GM12873 (cell line): ENCODE data around the gene ELAVL4.

ENCODE experiments used
- CTCF ChIP-seq: IDR thresholded peaks from 2 replicates; pipeline ENCODE4 v1.5.1; 2012; ENCODE audit warnings: low read depth, mild to moderate bottlenecking, moderate library complexity, low read length, control low read depth; ENCODE audit not compliant: insufficient read depth; ENCODE audit errors: missing control alignments

ELAVL4 gene

GRCh38 chr1:50197216-50197615 is 88.5 kb downstream of the ELAVL4 start:
- no peak for TF ChIP-seq CTCF

- no peak for TF ChIP-seq CTCF
These were observed 99.6 kb downstream of the ELAVL4 start for GRCh38 chr1:50208315-50208714.

- TF ChIP-seq CTCF, result no peak
These were observed 100.0 kb downstream of the ELAVL4 start for GRCh38 chr1:50208756-50209155.

GRCh38 chr1:50209749-50210148 is 101.0 kb downstream of the ELAVL4 start:
- no peak for TF ChIP-seq CTCF

- TF ChIP-seq CTCF, result no peak
These were observed 104.8 kb downstream of the ELAVL4 start for GRCh38 chr1:50213505-50213904.

- TF ChIP-seq CTCF, result no peak
These were observed 106.0 kb downstream of the ELAVL4 start for GRCh38 chr1:50214717-50215116.

GRCh38 chr1:50218344-50219120 is 109.8 kb downstream of the ELAVL4 start:
- no peak for TF ChIP-seq CTCF
